Thyroid gland (tissue), 4 donors: ENCODE data around the gene CRISP2.

Experiments used
- CTCF ChIP-seq, 6 experiments: fragments of 200-600 bp in 3 of 6; fragments of 450-650 bp in 3 of 6; sonication (generic) in 3 of 6; IDR thresholded peaks; one replicate each; pipeline ENCODE4 v1.5.1; 2016 to 2019; ENCODE audit warnings: antibody characterized with exemption in 6 of 6, mild to moderate bottlenecking in 2 of 6, inconsistent platforms in 1 of 6, moderate library complexity in 1 of 6
- POLR2A ChIP-seq, 2 donors: fragments of 450-650 bp; IDR thresholded peaks; one replicate each; pipeline ENCODE4 v1.6.1; 2017; ENCODE audit warnings: antibody characterized with exemption in 2 of 2, mild to moderate bottlenecking in 2 of 2, moderate library complexity in 1 of 2

GRCh38 chr6:49649988-49650387, 63.4 kb downstream of the CRISP2 start:
- TF ChIP-seq CTCF (IDR thresholded peaks at IDR 0.05) (no peak), POLR2A (IDR thresholded peaks at IDR 0.05) (no peak)
